DOHH2 (cell line): ENCODE measurements around the gene TIMP3.

ENCODE experiments used
- H3F3A ChIP-seq: fragments of 200-600 bp; sonication (generic), shearing (Covaris generic); 2 replicates; pipeline ENCODE4 v1.6.0; 2016; ENCODE audit warnings: antibody characterized with exemption, mild to moderate bottlenecking; ENCODE audit not compliant: control insufficient read depth, insufficient read depth
- H3K27ac ChIP-seq: fragments of 200-600 bp; sonication (generic); 2 replicates; pipeline ENCODE4 v1.5.1; 2014; ENCODE audit warnings: low read depth, mild to moderate bottlenecking, low read length, moderate library complexity
- H3K27me3 ChIP-seq: fragments of 200-600 bp; sonication (generic); 2 replicates; pipeline ENCODE4 v1.6.1; 2014; ENCODE audit warnings: mild to moderate bottlenecking, low read length, mixed read lengths; ENCODE audit not compliant: control insufficient read depth
- H3K36me3 ChIP-seq: fragments of 200-600 bp; sonication (generic); 2 replicates; pipeline ENCODE4 v1.6.1; 2014; ENCODE audit warnings: mild to moderate bottlenecking, low read length, moderate library complexity, mixed read lengths; ENCODE audit not compliant: control insufficient read depth
- H3K4me1 ChIP-seq: fragments of 200-600 bp; sonication (generic); 2 replicates; pipeline ENCODE4 v1.6.1; 2014; ENCODE audit warnings: mild to moderate bottlenecking, low read length, mixed read lengths; ENCODE audit not compliant: control insufficient read depth
- H3K4me2 ChIP-seq: fragments of 200-600 bp; sonication (generic); 2 replicates; pipeline ENCODE4 v1.6.0; 2014; ENCODE audit warnings: mild to moderate bottlenecking, low read length, moderate library complexity
- H3K4me3 ChIP-seq: fragments of 200-600 bp; sonication (generic); 2 replicates; pipeline ENCODE4 v1.5.1; 2014; ENCODE audit warnings: mild to moderate bottlenecking, low read length, mixed read lengths
- H3K79me2 ChIP-seq: fragments of 200-600 bp; sonication (generic); 2 replicates; pipeline ENCODE4 v1.6.1; 2014; ENCODE audit warnings: mild to moderate bottlenecking, low read length, mixed read lengths; ENCODE audit not compliant: control insufficient read depth
- H3K9me2 ChIP-seq: fragments of 200-600 bp; sonication (generic); replicated peaks from 2 replicates; pipeline ENCODE4 v1.6.1; 2014; ENCODE audit warnings: mild to moderate bottlenecking, low read length, mixed read lengths; ENCODE audit not compliant: control insufficient read depth
- H3K9me3 ChIP-seq: fragments of 200-600 bp; sonication (generic); 2 replicates; pipeline ENCODE4 v1.6.1; 2014; ENCODE audit warnings: antibody characterized with exemption, low read length, mixed read lengths; ENCODE audit not compliant: control insufficient read depth, insufficient read depth
- H4K20me1 ChIP-seq: fragments of 200-600 bp; sonication (generic); 2 replicates; pipeline ENCODE4 v1.6.0; 2014; ENCODE audit warnings: low read depth, mild to moderate bottlenecking, antibody characterized with exemption, low read length, moderate library complexity; ENCODE audit not compliant: control insufficient read depth, insufficient read depth
- CTCF ChIP-seq: fragments of 200-600 bp; sonication (generic); IDR thresholded peaks from one replicate; pipeline ENCODE4 v1.5.1; 2014; ENCODE audit warnings: antibody characterized with exemption, mild to moderate bottlenecking, low read depth, low read length; ENCODE audit not compliant: poor library complexity, severe bottlenecking
- EZH2phosphoT487 ChIP-seq: fragments of 200-600 bp; sonication (generic); IDR thresholded peaks from 2 replicates; pipeline ENCODE4 v1.6.1; 2017; ENCODE audit warnings: borderline replicate concordance, mild to moderate bottlenecking, antibody characterized with exemption, low read length, moderate library complexity, mixed read lengths

The TIMP3 gene

GRCh38 chr22:32815059-32815458, 13.6 kb downstream of the TIMP3 start:
- no peaks in the 10 kb centered on the region for H3K9me2 ChIP-seq
- H3K4me1 ChIP-seq: no peaks in the 10 kb centered on the region
- H3K36me3 ChIP-seq: no peaks in the 10 kb centered on the region
- no peaks in the 10 kb centered on the region for H3F3A ChIP-seq
- H3K4me3 ChIP-seq: no peak overlapping the region
- TF ChIP-seq CTCF: no peak
- no peak for TF ChIP-seq EZH2phosphoT487
- no peak overlapping the region for H3K27ac ChIP-seq
- H3K79me2 ChIP-seq: no peaks in the 10 kb centered on the region
- H4K20me1 ChIP-seq: no peaks in the 10 kb centered on the region
- no peak overlapping the region for H3K4me2 ChIP-seq
- H3K9me3 ChIP-seq: no peaks in the 10 kb centered on the region
- no peaks in the 10 kb centered on the region; the same call in 1 of the 2 replicates for H3K27me3 ChIP-seq

- Histone ChIP-seq H3F3A (no peaks in the 10 kb centered on the region), H3K4me3 (no peak overlapping the region), H3K79me2 (no peaks in the 10 kb centered on the region), H4K20me1 (no peaks in the 10 kb centered on the region), H3K27me3 (no peaks in the 10 kb centered on the region), H3K4me2 (no peak overlapping the region), H3K27ac (no peak overlapping the region), H3K36me3 (no peaks in the 10 kb centered on the region), H3K9me3 (no peaks in the 10 kb centered on the region), H3K4me1 (no peaks in the 10 kb centered on the region), H3K9me2 (no peaks in the 10 kb centered on the region)
- no peak for TF ChIP-seq EZH2phosphoT487
Measured at GRCh38 chr22:32815943-32816342, 14.4 kb downstream of the TIMP3 start.

- Histone ChIP-seq H3F3A (no peaks in the 10 kb centered on the region), H3K9me3 (no peaks in the 10 kb centered on the region), H3K4me1 (no peaks in the 10 kb centered on the region), H3K4me2 (no peak overlapping the region), H3K4me3 (no peak overlapping the region), H3K27ac (no peak overlapping the region), H3K27me3 (no peaks in the 10 kb centered on the region), H3K79me2 (no peaks in the 10 kb centered on the region), H3K36me3 (no peaks in the 10 kb centered on the region), H3K9me2 (no peaks in the 10 kb centered on the region), H4K20me1 (no peaks in the 10 kb centered on the region)
- TF ChIP-seq CTCF: no peak
- no peak for TF ChIP-seq EZH2phosphoT487
Measured at GRCh38 chr22:32817137-32817730, 15.7 kb downstream of the TIMP3 start.

GRCh38 chr22:32818446-32819115, 17.1 kb downstream of the TIMP3 start:
- no peak overlapping the region for H3K27ac ChIP-seq
- no peaks in the 10 kb centered on the region for H3K4me1 ChIP-seq
- no peaks in the 10 kb centered on the region for H4K20me1 ChIP-seq
- H3F3A ChIP-seq: no peaks in the 10 kb centered on the region
- H3K9me2 ChIP-seq: no peaks in the 10 kb centered on the region
- H3K27me3 ChIP-seq: no peaks in the 10 kb centered on the region
- H3K79me2 ChIP-seq: no peaks in the 10 kb centered on the region
- H3K9me3 ChIP-seq: no peaks in the 10 kb centered on the region
- no peak overlapping the region for H3K4me2 ChIP-seq
- no peak for TF ChIP-seq CTCF
- TF ChIP-seq EZH2phosphoT487: no peak
- no peak overlapping the region for H3K4me3 ChIP-seq
- no peaks in the 10 kb centered on the region for H3K36me3 ChIP-seq
